ENCODE results near the gene WBP2. TPM values are rescaled to one million over a fixed set of nuclear protein-coding genes. Genes with fewer than 3 reads are reported as not detected.
A peak's percentile ranks its signal among the peaks of the same experiment; 100 is the strongest.

Gene WBP2
- total RNA-seq, 1 experiment from 2014 or later = 72.3 TPM

GRCh38 chr17:75898791-75899190 lies 43.7 kb upstream of the WBP2 start:
- BruUV-seq (replicated peaks) = no TSS peak
- peaks cover 17% of the 10 kb centered on the region for H3K4me1 Mint-ChIP-seq (ENCODE audit: low read depth, unreplicated experiment)
- ChIA-PET CTCF (no interaction called here), POLR2A (interaction anchor here (1.3 kb wide), 1 partner anchor 44 kb away, joined by 5 read pairs; the partner anchor contains the start of gene WBP2)
- intact Hi-C loops (cut with micrococcal nuclease; ENCODE audit: unreplicated experiment) = loop anchor here (5.0 kb wide), 1 partner anchor 116 kb away; the partner anchor contains the start of gene UNK
- H3K27me3 Mint-ChIP-seq (ENCODE audit: insufficient read depth, unreplicated experiment) = no peaks in the 10 kb centered on the region
- no peak for TF ChIP-seq CTCF (IDR thresholded peaks at IDR 0.05; ENCODE audit: insufficient read depth in 1 of 2, low read depth in 1 of 2, low read length in 1 of 2, severe bottlenecking in 1 of 2, unreplicated experiment in 1 of 2)
- no peaks in the 10 kb centered on the region for H3K9me3 ChIP-seq
- DNase-seq = no peak
- H3K36me3 ChIP-seq (ENCODE audit: control insufficient read depth, insufficient read depth, low read length) = peaks cover 4% of the 10 kb centered on the region; the same call in 1 of the 2 replicates
- H3K9me3 Mint-ChIP-seq (ENCODE audit: unreplicated experiment) = no peaks in the 10 kb centered on the region
- H3K27ac Mint-ChIP-seq (ENCODE audit: unreplicated experiment) = no peak overlapping the region
- H3K4me3 ChIP-seq (ENCODE audit: low read depth, low read length) = no peak overlapping the region
- peaks cover 17% of the 10 kb centered on the region for H3K4me1 ChIP-seq
- peaks cover 70% of the 10 kb centered on the region for H3K36me3 Mint-ChIP-seq (ENCODE audit: insufficient read depth, unreplicated experiment)
- H3K27me3 ChIP-seq (replicated peaks; ENCODE audit: control insufficient read depth, insufficient read depth, low read length) = no peaks in the 10 kb centered on the region
- H3K4me3 Mint-ChIP-seq (ENCODE audit: unreplicated experiment) = no peak overlapping the region

GRCh38 chr17:75898065-75898464 lies 42.9 kb upstream of the WBP2 start:
- H3K27ac Mint-ChIP-seq (ENCODE audit: unreplicated experiment) = no peak overlapping the region
- ChIA-PET POLR2A (interaction anchor here (1.3 kb wide), 1 partner anchor 43 kb away, joined by 5 read pairs; the partner anchor contains the start of gene WBP2), CTCF (interaction anchor here (1.0 kb wide), 1 partner anchor 20 kb away, joined by 3 read pairs; the partner anchor contains the start of gene TRIM47)
- no peaks in the 10 kb centered on the region for H3K9me3 Mint-ChIP-seq (ENCODE audit: unreplicated experiment)
- H3K36me3 Mint-ChIP-seq (ENCODE audit: insufficient read depth, unreplicated experiment) = peaks cover 72% of the 10 kb centered on the region
- no peak for DNase-seq
- Histone ChIP-seq H3K36me3 (ENCODE audit: control insufficient read depth, insufficient read depth, low read length) (peaks cover 4% of the 10 kb centered on the region; the same call in 1 of the 2 replicates), H3K27me3 (replicated peaks; ENCODE audit: control insufficient read depth, insufficient read depth, low read length) (no peaks in the 10 kb centered on the region), H3K4me3 (ENCODE audit: low read depth, low read length) (no peak overlapping the region), H3K4me1 (peaks cover 16% of the 10 kb centered on the region), H3K9me3 (no peaks in the 10 kb centered on the region)
- intact Hi-C loops (cut with micrococcal nuclease; ENCODE audit: unreplicated experiment) = loop anchor here (5.0 kb wide), 1 partner anchor 116 kb away; the partner anchor contains the start of gene UNK
- TF ChIP-seq CTCF (IDR thresholded peaks at IDR 0.05; ENCODE audit: insufficient read depth in 1 of 2, low read depth in 1 of 2, low read length in 1 of 2, severe bottlenecking in 1 of 2, unreplicated experiment in 1 of 2) = no peak
- peaks cover 19% of the 10 kb centered on the region for H3K4me1 Mint-ChIP-seq (ENCODE audit: low read depth, unreplicated experiment)
- BruUV-seq (replicated peaks) = no TSS peak
- no peak overlapping the region for H3K4me3 Mint-ChIP-seq (ENCODE audit: unreplicated experiment)
- H3K27me3 Mint-ChIP-seq (ENCODE audit: insufficient read depth, unreplicated experiment) = no peaks in the 10 kb centered on the region

- DNase-seq = no peak
- Histone ChIP-seq H3K27me3 (replicated peaks; ENCODE audit: control insufficient read depth, insufficient read depth, low read length) (no peaks in the 10 kb centered on the region), H3K36me3 (ENCODE audit: control insufficient read depth, insufficient read depth, low read length) (peaks cover 4% of the 10 kb centered on the region; the same call in 1 of the 2 replicates), H3K4me1 (peaks cover 16% of the 10 kb centered on the region), H3K9me3 (no peaks in the 10 kb centered on the region), H3K4me3 (ENCODE audit: low read depth, low read length) (peak overlapping the region; percentile 88)
- ChIA-PET POLR2A (interaction anchor here (1.1 to 1.4 kb wide), 4 partner anchors 42 to 118 kb away, joined by 4 to 9 read pairs (median 6); partner anchors contain the start of gene WBP2), CTCF (interaction anchor here (0.5 to 1.9 kb wide), 7 partner anchors 20 to 1392 kb away, joined by 3 to 25 read pairs (median 4); partner anchors contain the start of genes TRIM47 and WBP2)
- peaks cover 19% of the 10 kb centered on the region for H3K4me1 Mint-ChIP-seq (ENCODE audit: low read depth, unreplicated experiment)
- H3K36me3 Mint-ChIP-seq (ENCODE audit: insufficient read depth, unreplicated experiment) = peaks cover 71% of the 10 kb centered on the region
- TF ChIP-seq CTCF (IDR thresholded peaks at IDR 0.05; ENCODE audit: insufficient read depth in 1 of 2, low read depth in 1 of 2, low read length in 1 of 2, severe bottlenecking in 1 of 2, unreplicated experiment in 1 of 2) = no peak
- H3K9me3 Mint-ChIP-seq (ENCODE audit: unreplicated experiment) = no peaks in the 10 kb centered on the region
- peak overlapping the region; percentile 72 for H3K4me3 Mint-ChIP-seq (ENCODE audit: unreplicated experiment)
- H3K27ac Mint-ChIP-seq (ENCODE audit: unreplicated experiment) = peak overlapping the region; percentile 48
- intact Hi-C loops (cut with micrococcal nuclease; ENCODE audit: unreplicated experiment) = loop anchor here (5.0 kb wide), 1 partner anchor 115 kb away; the partner anchor contains the start of gene UNK
- BruUV-seq (replicated peaks) = TSS peak; percentile 53
- H3K27me3 Mint-ChIP-seq (ENCODE audit: insufficient read depth, unreplicated experiment) = no peaks in the 10 kb centered on the region
Measured at GRCh38 chr17:75897160-75898019, 42.3 kb upstream of the WBP2 start.

Measured in Caco-2 (cell line).